Nephron (organoid): Measurements from ENCODE around the gene AGPAT2.
"Not testable (repeated sequence)": the region's sequence is repeated elsewhere in the genome, so short reads cannot be mapped to it uniquely, and the experiment has no call there.

Source experiments
- H3K27ac Mint-ChIP-seq, 3 experiments: 2 replicates each; pipeline ENCODE4 v1.8.0; 2020; ENCODE audit warnings: mixed read lengths in 3 of 3, mild to moderate bottlenecking in 2 of 3, moderate library complexity in 1 of 3
- H3K27me3 Mint-ChIP-seq: 2 replicates; pipeline ENCODE4 v1.8.0; 2021; ENCODE audit warnings: low read depth, mild to moderate bottlenecking, moderate library complexity, mixed read lengths
- H3K36me3 Mint-ChIP-seq: 2 replicates; pipeline ENCODE4 v1.8.0; 2020; ENCODE audit warnings: low read depth, mixed read lengths
- H3K4me1 Mint-ChIP-seq: 2 replicates; pipeline ENCODE4 v1.8.0; 2020; ENCODE audit warnings: mixed read lengths
- H3K4me3 Mint-ChIP-seq, 3 experiments: 2 replicates each; pipeline ENCODE4 v1.8.0; 2020; ENCODE audit warnings: mild to moderate bottlenecking in 3 of 3, mixed read lengths in 3 of 3, moderate library complexity in 2 of 3
- H3K9me3 Mint-ChIP-seq: 2 replicates; pipeline ENCODE4 v1.8.0; 2020; ENCODE audit warnings: mixed read lengths
- TF ChIP-seq, protein P1 (sequence below), 3 experiments: fragments of 200-600 bp; sonication (generic); IDR thresholded peaks; one replicate each; pipeline ENCODE4 v1.5.0; 2021; ENCODE audit warnings: antibody characterized with exemption in 3 of 3; ENCODE audit not compliant: unreplicated experiment in 3 of 3

Gene AGPAT2

DNA sequence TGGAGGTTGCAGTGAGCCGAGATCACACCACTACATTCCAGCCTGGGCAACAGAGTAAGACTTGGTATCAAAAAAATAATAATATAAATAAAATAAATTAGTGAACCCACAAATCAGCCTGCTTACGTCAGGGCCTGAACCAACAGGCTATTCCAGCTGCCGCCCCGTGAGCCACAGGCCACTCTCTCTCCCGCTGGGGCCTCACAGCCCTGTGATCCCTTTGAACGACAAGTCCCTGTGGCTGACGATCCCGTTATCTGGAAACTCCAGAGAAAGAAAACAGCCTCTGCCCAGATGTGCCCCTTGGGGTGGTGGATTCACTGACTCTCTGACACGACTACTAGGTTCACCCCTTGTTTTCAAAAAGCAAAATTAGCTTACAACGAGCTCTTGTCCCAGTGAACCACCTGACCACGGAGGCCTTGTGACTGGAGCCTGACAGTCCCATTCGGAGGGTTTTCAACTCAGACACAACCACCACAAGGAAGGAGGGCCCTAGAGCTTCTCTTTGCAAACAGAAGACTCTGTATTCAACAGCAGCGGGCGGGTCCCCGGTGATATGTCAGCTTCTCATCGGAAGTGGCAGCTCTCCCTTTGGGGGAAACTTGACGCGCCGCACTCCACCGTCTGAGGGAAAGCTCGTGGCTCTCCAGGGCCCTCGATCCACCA, 20.7 kb upstream of the AGPAT2 start:
- TF ChIP-seq, protein P1, sequence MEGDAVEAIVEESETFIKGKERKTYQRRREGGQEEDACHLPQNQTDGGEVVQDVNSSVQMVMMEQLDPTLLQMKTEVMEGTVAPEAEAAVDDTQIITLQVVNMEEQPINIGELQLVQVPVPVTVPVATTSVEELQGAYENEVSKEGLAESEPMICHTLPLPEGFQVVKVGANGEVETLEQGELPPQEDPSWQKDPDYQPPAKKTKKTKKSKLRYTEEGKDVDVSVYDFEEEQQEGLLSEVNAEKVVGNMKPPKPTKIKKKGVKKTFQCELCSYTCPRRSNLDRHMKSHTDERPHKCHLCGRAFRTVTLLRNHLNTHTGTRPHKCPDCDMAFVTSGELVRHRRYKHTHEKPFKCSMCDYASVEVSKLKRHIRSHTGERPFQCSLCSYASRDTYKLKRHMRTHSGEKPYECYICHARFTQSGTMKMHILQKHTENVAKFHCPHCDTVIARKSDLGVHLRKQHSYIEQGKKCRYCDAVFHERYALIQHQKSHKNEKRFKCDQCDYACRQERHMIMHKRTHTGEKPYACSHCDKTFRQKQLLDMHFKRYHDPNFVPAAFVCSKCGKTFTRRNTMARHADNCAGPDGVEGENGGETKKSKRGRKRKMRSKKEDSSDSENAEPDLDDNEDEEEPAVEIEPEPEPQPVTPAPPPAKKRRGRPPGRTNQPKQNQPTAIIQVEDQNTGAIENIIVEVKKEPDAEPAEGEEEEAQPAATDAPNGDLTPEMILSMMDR (IDR thresholded peaks at IDR 0.05; ENCODE audit: unreplicated experiment in 3 of 3), result no peak
- no peaks in the 10 kb centered on the region for H3K36me3 Mint-ChIP-seq
- peaks cover 16% of the 10 kb centered on the region for H3K27me3 Mint-ChIP-seq
- H3K4me3 Mint-ChIP-seq, result no peak overlapping the region
- H3K4me1 Mint-ChIP-seq, result no peaks in the 10 kb centered on the region
- no peaks in the 10 kb centered on the region for H3K9me3 Mint-ChIP-seq
- no peak overlapping the region for H3K27ac Mint-ChIP-seq

DNA sequence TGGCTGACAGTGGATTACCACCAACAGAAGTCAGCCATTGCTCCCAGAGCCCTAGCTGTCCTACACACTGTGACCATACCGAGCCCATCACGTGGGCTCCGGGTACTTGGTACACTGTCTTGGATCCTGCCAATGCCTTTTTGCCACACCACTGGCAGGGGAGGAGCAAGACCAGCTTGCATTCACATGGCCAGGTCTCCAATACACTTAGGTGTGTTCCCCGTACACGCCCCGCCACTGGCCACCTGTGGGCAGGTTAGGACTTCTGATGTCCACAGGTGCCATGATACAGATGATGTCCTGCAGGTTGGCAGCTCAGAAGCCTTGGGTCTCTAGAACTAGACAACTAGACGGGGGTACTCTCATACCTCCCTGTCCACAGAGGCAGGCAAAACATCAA, 19.8 kb upstream of the AGPAT2 start:
- Mint-ChIP-seq H3K9me3 (no peaks in the 10 kb centered on the region), H3K4me1 (no peaks in the 10 kb centered on the region), H3K4me3 (no peak overlapping the region), H3K36me3 (no peaks in the 10 kb centered on the region), H3K27ac (no peak overlapping the region), H3K27me3 (peaks cover 24% of the 10 kb centered on the region)
- TF ChIP-seq, protein P1 (IDR thresholded peaks at IDR 0.05; ENCODE audit: unreplicated experiment in 3 of 3), result no peak

DNA sequence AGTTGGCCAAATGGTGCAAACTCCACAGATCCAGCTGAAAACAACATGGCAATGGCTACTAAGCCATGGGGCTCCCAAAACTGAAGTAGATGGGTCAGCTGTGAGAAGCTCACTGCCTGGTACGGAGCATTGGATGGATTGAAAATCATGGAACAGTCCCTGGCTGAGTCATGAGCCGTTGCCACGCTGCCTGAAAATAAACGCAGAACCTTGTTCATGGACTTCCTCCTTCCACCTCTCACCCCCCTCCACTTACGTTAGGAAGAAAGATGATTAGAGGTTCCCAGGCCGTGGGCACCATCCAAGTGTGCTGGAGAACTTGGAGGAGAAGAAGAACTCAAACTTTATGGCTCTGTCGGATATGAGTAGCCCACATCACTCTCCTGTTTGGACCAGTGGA, 18.3 kb upstream of the AGPAT2 start:
- Mint-ChIP-seq H3K36me3 (no peaks in the 10 kb centered on the region), H3K4me1 (no peaks in the 10 kb centered on the region), H3K27me3 (peaks cover 38% of the 10 kb centered on the region), H3K4me3 (no peak overlapping the region), H3K9me3 (no peaks in the 10 kb centered on the region), H3K27ac (no peak overlapping the region)
- TF ChIP-seq, protein P1 (IDR thresholded peaks at IDR 0.05; ENCODE audit: unreplicated experiment in 3 of 3), result no peak

DNA sequence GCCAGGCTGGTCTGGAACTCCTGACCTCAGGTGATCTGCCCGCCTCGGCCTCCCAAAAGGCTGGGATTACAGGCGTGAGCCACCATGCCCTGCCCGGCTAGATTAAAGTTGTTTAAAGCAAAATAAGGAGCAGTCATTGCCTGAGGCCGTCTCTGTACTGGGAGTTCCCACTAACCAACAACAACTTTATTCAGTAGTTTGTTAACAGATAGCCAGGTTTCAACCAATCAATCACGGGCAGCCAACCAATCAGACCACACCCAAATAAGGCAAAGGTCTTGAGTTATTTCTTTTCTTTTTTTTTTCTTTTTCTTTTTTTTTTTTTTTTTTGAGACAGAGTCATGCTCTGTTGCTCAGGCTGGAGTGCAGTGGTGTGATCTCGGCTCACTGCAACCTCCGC, 17.5 kb upstream of the AGPAT2 start:
- H3K4me1 Mint-ChIP-seq, H3K36me3 Mint-ChIP-seq, H3K4me3 Mint-ChIP-seq, H3K9me3 Mint-ChIP-seq, H3K27ac Mint-ChIP-seq: not testable (repeated sequence)
- peaks cover 43% of the 10 kb centered on the region for H3K27me3 Mint-ChIP-seq

DNA sequence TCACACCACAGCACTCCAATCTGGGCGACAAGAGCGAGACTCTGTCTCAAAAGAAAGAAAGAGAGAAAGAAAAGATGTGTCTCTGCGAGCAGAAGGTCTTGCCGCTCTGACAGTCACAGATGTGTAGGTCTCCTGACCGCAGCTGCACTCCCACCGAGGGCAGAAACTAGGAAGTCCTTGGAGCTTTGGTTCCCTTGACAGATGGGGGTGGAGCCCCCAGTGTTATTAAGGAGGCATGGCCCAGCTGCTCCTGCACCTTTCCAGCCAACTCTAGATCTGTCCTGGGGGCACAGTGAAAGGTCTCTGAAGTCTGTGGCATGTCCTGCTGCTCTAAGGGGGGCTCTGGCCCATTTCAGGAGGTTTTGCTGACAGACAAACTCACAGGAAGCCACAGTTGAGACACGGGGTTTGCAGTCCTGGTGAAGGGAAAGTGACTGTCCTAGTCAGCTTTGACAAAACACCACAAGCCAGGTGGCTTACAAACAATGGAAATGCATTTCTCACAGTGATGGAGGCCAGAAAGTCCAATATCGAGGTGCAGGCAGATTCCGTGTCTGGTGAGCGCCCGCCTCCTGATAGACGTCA, 16.1 kb upstream of the AGPAT2 start:
- TF ChIP-seq, protein P1 (IDR thresholded peaks at IDR 0.05; ENCODE audit: unreplicated experiment in 3 of 3), result no peak
- Mint-ChIP-seq H3K9me3 (no peaks in the 10 kb centered on the region), H3K27me3 (peaks cover 46% of the 10 kb centered on the region), H3K27ac (no peak overlapping the region), H3K36me3 (no peaks in the 10 kb centered on the region), H3K4me3 (no peak overlapping the region), H3K4me1 (no peaks in the 10 kb centered on the region)

DNA sequence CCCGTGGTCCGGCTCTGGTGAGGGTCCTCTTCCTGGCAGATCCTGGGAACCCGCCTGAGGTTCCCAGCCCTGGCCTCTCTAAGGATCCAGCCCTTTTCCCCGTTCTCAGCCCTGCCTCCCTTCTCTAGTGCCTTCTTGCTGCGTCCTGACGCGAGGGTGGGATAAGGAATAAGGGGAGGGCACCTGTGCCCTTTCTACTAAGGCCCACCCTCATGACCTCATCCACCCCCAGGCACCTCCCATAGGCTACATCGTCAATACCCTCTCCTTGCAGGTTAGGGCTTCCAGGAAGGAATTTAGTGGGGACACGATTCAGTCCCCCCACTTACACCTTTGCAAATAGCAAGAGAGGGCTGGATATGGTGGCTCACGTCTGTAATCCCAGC, 14.4 kb upstream of the AGPAT2 start:
- no peak overlapping the region for H3K4me3 Mint-ChIP-seq
- H3K4me1 Mint-ChIP-seq, result peaks cover 5% of the 10 kb centered on the region
- H3K27me3 Mint-ChIP-seq, result peaks cover 54% of the 10 kb centered on the region
- H3K36me3 Mint-ChIP-seq, result no peaks in the 10 kb centered on the region
- TF ChIP-seq, protein P1 (IDR thresholded peaks at IDR 0.05; ENCODE audit: unreplicated experiment in 3 of 3), result no peak
- H3K27ac Mint-ChIP-seq, result no peak overlapping the region
- no peaks in the 10 kb centered on the region for H3K9me3 Mint-ChIP-seq
